HepG2 (cell line): ENCODE data around the gene KIF22. TPM values are rescaled to one million over a fixed set of nuclear protein-coding genes. Genes with fewer than 3 reads are reported as not detected.
A peak's percentile ranks its signal among the peaks of the same experiment; 100 is the strongest.

Experiments
- CEBPB ChIP-seq: IDR thresholded peaks from 2 replicates; pipeline ENCODE4 v1.6.1; 2011; ENCODE audit warnings: low read depth, low read length, improper control_type of control experiment, borderline replicate concordance
- CHD4 ChIP-seq: fragments of 200-600 bp; sonication (generic); IDR thresholded peaks from 2 replicates; pipeline ENCODE4 v1.7.0; 2017; ENCODE audit warnings: mild to moderate bottlenecking, low read length, borderline replicate concordance
- DR1 ChIP-seq: sonication (generic); formaldehyde crosslinking; IDR thresholded peaks from 2 replicates; pipeline ENCODE4 v1.8.0; 2021; ENCODE audit warnings: mild to moderate bottlenecking, missing genetic modification reagents, inconsistent platforms
- HCFC1 ChIP-seq: fragments of 150-350 bp; IDR thresholded peaks from 2 replicates; pipeline ENCODE4 v1.6.1; 2014; ENCODE audit warnings: low read depth, low read length
- HHEX ChIP-seq: IDR thresholded peaks from 2 replicates; pipeline ENCODE4 v1.6.1; 2016; ENCODE audit warnings: control low read depth
- HOXA5 ChIP-seq: sonication (generic); formaldehyde crosslinking; IDR thresholded peaks from 2 replicates; pipeline ENCODE4 v1.4.0; 2020; ENCODE audit warnings: missing genetic modification reagents
- JUND ChIP-seq: sonication (generic); formaldehyde crosslinking; IDR thresholded peaks from 2 replicates; pipeline ENCODE4 v1.8.0; 2022; ENCODE audit warnings: mild to moderate bottlenecking, missing genetic modification reagents
- MLLT10 ChIP-seq: sonication (generic); formaldehyde crosslinking; IDR thresholded peaks from 2 replicates; pipeline ENCODE4 v1.4.0; 2020; ENCODE audit warnings: missing genetic modification reagents
- NAIF1 ChIP-seq: sonication (generic); formaldehyde crosslinking; IDR thresholded peaks from 2 replicates; pipeline ENCODE4 v1.5.0; 2020; ENCODE audit warnings: mild to moderate bottlenecking, missing genetic modification reagents, borderline replicate concordance
- PHF21A ChIP-seq: sonication (generic); formaldehyde crosslinking; IDR thresholded peaks from 2 replicates; pipeline ENCODE4 v1.5.0; 2020; ENCODE audit warnings: mild to moderate bottlenecking, missing genetic modification reagents
- PHF8 ChIP-seq: sonication (generic); formaldehyde crosslinking; IDR thresholded peaks from 2 replicates; pipeline ENCODE4 v1.5.0; 2020; ENCODE audit warnings: missing genetic modification reagents
- PLSCR1 ChIP-seq: sonication (generic); formaldehyde crosslinking; IDR thresholded peaks from 2 replicates; pipeline ENCODE4 v1.5.0; 2020; ENCODE audit warnings: missing genetic modification reagents, mild to moderate bottlenecking, borderline replicate concordance
- REXO4 ChIP-seq: sonication (generic); formaldehyde crosslinking; IDR thresholded peaks from 2 replicates; pipeline ENCODE4 v1.8.0; 2022; ENCODE audit warnings: missing genetic modification reagents, mild to moderate bottlenecking, borderline replicate concordance
- ZBTB3 ChIP-seq: sonication (generic); formaldehyde crosslinking; IDR thresholded peaks from 2 replicates; pipeline ENCODE4 v1.4.0; 2020; ENCODE audit warnings: low read depth, mild to moderate bottlenecking, moderate library complexity, missing genetic modification reagents, borderline replicate concordance
- ZNF570 ChIP-seq: sonication (generic); formaldehyde crosslinking; IDR thresholded peaks from 2 replicates; pipeline ENCODE4 v1.4.0; 2020; ENCODE audit warnings: mild to moderate bottlenecking, missing genetic modification reagents, borderline replicate concordance
- ZNF577 ChIP-seq: sonication (generic); formaldehyde crosslinking; IDR thresholded peaks from 2 replicates; pipeline ENCODE4 v1.4.0; 2020; ENCODE audit warnings: mild to moderate bottlenecking, low read depth, missing genetic modification reagents, borderline replicate concordance
- polyA plus RNA-seq, 8 experiments: library from polyadenylated mRNA; depleted of rRNA in 3 of 8; stranded (reverse) in 7 of 8; unstranded in 1 of 8; fragments of >200 nt; fragmentation: Illumina TruSeq in 4 of 8; extraction: Trizol in 4 of 8; gene quantifications; 2 replicates each; pipeline versions ENCODE4 v1.2.1 to v1.2.3, GENCODE V29; 2011 to 2016; ENCODE audit warnings: low read depth in 4 of 8, missing spikeins in 1 of 8, mixed read lengths in 1 of 8; ENCODE audit not compliant: insufficient read depth in 1 of 8
- total RNA-seq, 5 experiments: library from RNA; depleted of rRNA; stranded (reverse); fragments of >200 nt; fragmentation: Illumina TruSeq; extraction: Trizol; gene quantifications; 2 replicates each; pipeline ENCODE4 v1.2.3, GENCODE V29; 2016; ENCODE audit warnings: low read depth in 1 of 5
- TF ChIP-seq, protein P1 (sequence below): sonication (generic); formaldehyde crosslinking; IDR thresholded peaks from 2 replicates; pipeline ENCODE4 v1.4.0; 2020; ENCODE audit warnings: missing genetic modification reagents
- TF ChIP-seq, protein P2 (sequence below): IDR thresholded peaks from 2 replicates; pipeline ENCODE4 v1.6.1; 2016; ENCODE audit warnings: missing compliant biosample characterization, missing genetic modification reagents, borderline replicate concordance
- TF ChIP-seq, protein P3 (sequence below): sonication (generic); formaldehyde crosslinking; IDR thresholded peaks from 2 replicates; pipeline ENCODE4 v1.5.0; 2020; ENCODE audit warnings: mild to moderate bottlenecking, missing genetic modification reagents
- TF ChIP-seq, protein P4 (sequence below): sonication (generic); formaldehyde crosslinking; IDR thresholded peaks from 2 replicates; pipeline ENCODE4 v1.4.0; 2020; ENCODE audit warnings: mild to moderate bottlenecking, low read depth, missing genetic modification reagents
- TF ChIP-seq, protein P5 (sequence below): IDR thresholded peaks from 2 replicates; pipeline ENCODE4 v1.6.1; 2012; ENCODE audit warnings: inconsistent platforms

The KIF22 gene
- total and polyA plus RNA-seq, 2 of the 13 experiments (the other 11 are each of a cell fraction or from before 2014, with no cell fraction given): 95.8 to 118 TPM

DNA sequence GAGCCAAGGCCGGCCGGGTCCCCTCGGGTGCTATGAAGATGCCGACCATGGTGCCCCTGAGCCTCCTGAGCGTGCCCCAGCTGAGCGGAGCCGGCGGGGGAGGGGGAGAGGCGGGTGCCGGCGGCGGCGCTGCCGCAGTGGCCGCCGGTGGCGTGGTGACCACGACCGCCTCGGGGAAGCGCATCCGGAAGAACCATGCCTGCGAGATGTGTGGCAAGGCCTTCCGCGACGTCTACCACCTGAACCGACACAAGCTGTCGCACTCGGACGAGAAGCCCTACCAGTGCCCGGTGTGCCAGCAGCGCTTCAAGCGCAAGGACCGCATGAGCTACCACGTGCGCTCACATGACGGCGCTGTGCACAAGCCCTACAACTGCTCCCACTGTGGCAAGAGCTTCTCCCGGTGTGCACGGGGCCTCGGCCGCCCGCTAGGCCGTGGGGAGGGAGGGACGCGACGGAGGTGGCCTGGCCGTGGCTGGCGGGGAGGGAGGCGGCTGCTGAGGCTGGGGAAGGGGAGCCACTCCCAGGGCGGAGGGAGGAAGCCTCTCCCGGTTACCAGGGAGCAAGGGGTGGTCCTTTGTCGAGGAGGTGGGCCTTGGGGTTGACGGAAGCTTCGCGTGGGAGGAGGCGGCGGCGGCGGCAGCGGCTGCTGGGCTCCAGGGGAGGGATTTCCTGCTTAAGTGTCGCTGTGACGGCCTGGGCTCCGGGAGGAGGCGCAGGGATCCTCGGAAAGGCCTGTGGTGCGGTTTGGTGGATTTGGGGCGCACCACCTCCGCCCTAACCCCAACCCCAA, 17.1 kb downstream of the KIF22 start (continued):
- TF ChIP-seq HOXA5: peak; percentile 92
- no peak; the same call in 1 of the 2 replicates for TF ChIP-seq PLSCR1 (CRISPR knock-in tag)
- peak; percentile 98 for TF ChIP-seq NAIF1 (CRISPR knock-in tag)
- TF ChIP-seq DR1 (CRISPR knock-in tag): peak; percentile 86
- no peak for TF ChIP-seq HHEX (CRISPR knock-in tag)
- no peak for TF ChIP-seq CEBPB
- TF ChIP-seq ZNF570: peak; percentile 98; the same call in 1 of the 2 replicates
- TF ChIP-seq JUND: peak; percentile 60
- 0 out of 2 replicates have a peak, but pooled peaks have one; percentile 7 for TF ChIP-seq HCFC1
- TF ChIP-seq, protein P1, sequence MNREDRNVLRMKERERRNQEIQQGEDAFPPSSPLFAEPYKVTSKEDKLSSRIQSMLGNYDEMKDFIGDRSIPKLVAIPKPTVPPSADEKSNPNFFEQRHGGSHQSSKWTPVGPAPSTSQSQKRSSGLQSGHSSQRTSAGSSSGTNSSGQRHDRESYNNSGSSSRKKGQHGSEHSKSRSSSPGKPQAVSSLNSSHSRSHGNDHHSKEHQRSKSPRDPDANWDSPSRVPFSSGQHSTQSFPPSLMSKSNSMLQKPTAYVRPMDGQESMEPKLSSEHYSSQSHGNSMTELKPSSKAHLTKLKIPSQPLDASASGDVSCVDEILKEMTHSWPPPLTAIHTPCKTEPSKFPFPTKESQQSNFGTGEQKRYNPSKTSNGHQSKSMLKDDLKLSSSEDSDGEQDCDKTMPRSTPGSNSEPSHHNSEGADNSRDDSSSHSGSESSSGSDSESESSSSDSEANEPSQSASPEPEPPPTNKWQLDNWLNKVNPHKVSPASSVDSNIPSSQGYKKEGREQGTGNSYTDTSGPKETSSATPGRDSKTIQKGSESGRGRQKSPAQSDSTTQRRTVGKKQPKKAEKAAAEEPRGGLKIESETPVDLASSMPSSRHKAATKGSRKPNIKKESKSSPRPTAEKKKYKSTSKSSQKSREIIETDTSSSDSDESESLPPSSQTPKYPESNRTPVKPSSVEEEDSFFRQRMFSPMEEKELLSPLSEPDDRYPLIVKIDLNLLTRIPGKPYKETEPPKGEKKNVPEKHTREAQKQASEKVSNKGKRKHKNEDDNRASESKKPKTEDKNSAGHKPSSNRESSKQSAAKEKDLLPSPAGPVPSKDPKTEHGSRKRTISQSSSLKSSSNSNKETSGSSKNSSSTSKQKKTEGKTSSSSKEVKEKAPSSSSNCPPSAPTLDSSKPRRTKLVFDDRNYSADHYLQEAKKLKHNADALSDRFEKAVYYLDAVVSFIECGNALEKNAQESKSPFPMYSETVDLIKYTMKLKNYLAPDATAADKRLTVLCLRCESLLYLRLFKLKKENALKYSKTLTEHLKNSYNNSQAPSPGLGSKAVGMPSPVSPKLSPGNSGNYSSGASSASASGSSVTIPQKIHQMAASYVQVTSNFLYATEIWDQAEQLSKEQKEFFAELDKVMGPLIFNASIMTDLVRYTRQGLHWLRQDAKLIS (CRISPR knock-in tag): peak; percentile 92; the same call in 1 of the 2 replicates
- TF ChIP-seq PHF21A (CRISPR knock-in tag): no peak
- TF ChIP-seq, protein P2, sequence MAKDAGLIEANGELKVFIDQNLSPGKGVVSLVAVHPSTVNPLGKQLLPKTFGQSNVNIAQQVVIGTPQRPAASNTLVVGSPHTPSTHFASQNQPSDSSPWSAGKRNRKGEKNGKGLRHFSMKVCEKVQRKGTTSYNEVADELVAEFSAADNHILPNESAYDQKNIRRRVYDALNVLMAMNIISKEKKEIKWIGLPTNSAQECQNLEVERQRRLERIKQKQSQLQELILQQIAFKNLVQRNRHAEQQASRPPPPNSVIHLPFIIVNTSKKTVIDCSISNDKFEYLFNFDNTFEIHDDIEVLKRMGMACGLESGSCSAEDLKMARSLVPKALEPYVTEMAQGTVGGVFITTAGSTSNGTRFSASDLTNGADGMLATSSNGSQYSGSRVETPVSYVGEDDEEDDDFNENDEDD: peak; percentile 95
- TF ChIP-seq, protein P3, sequence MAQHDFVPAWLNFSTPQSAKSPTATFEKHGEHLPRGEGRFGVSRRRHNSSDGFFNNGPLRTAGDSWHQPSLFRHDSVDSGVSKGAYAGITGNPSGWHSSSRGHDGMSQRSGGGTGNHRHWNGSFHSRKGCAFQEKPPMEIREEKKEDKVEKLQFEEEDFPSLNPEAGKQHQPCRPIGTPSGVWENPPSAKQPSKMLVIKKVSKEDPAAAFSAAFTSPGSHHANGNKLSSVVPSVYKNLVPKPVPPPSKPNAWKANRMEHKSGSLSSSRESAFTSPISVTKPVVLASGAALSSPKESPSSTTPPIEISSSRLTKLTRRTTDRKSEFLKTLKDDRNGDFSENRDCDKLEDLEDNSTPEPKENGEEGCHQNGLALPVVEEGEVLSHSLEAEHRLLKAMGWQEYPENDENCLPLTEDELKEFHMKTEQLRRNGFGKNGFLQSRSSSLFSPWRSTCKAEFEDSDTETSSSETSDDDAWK (CRISPR knock-in tag): no peak
- TF ChIP-seq CHD4: no peak
- TF ChIP-seq REXO4 (CRISPR knock-in tag): peak; percentile 97
- TF ChIP-seq, protein P4, sequence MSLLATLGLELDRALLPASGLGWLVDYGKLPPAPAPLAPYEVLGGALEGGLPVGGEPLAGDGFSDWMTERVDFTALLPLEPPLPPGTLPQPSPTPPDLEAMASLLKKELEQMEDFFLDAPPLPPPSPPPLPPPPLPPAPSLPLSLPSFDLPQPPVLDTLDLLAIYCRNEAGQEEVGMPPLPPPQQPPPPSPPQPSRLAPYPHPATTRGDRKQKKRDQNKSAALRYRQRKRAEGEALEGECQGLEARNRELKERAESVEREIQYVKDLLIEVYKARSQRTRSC (CRISPR knock-in tag): peak; percentile 98; the same call in 1 of the 2 replicates
- no peak for TF ChIP-seq MLLT10 (CRISPR knock-in tag)
- peak; percentile 82 for TF ChIP-seq PHF8 (CRISPR knock-in tag)
- TF ChIP-seq, protein P5, sequence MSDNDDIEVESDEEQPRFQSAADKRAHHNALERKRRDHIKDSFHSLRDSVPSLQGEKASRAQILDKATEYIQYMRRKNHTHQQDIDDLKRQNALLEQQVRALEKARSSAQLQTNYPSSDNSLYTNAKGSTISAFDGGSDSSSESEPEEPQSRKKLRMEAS: peak; percentile 99
- TF ChIP-seq ZNF577: peak; percentile 90; the same call in 1 of the 2 replicates
- TF ChIP-seq ZBTB3 (CRISPR knock-in tag): peak; percentile 94; the same call in 1 of the 2 replicates
